Mesendoderm (in vitro differentiated cells): Measurements from ENCODE around the gene RPS4Y1.
A peak's percentile ranks its signal among the peaks of the same experiment; 100 is the strongest.

Experiments
- DNase-seq: peaks from one replicate; pipeline ENCODE4 v3.0.0; 2013
- H2AK5ac ChIP-seq: 2 replicates; pipeline ENCODE4 v1.6.1; 2013; ENCODE audit warnings: low read length, inconsistent platforms
- H2BK120ac ChIP-seq: 2 replicates; pipeline ENCODE4 v1.6.1; 2013; ENCODE audit warnings: low read depth, mild to moderate bottlenecking, low read length, moderate library complexity, mixed read lengths
- H2BK15ac ChIP-seq: replicated peaks from 2 replicates; pipeline ENCODE4 v1.6.1; 2013; ENCODE audit warnings: low read depth, mild to moderate bottlenecking, moderate library complexity
- H2BK5ac ChIP-seq: 2 replicates; pipeline ENCODE4 v1.6.1; 2013; ENCODE audit warnings: low read length, inconsistent platforms
- H3K18ac ChIP-seq: 2 replicates; pipeline ENCODE4 v1.6.1; 2013; ENCODE audit warnings: mild to moderate bottlenecking, low read length, mixed read lengths
- H3K23ac ChIP-seq: one replicate; pipeline ENCODE4 v1.6.1; 2013; ENCODE audit warnings: low read length
- H3K27ac ChIP-seq: 2 replicates; pipeline ENCODE4 v1.5.1; 2013; ENCODE audit warnings: low read depth, mild to moderate bottlenecking, inconsistent platforms, low read length, moderate library complexity
- H3K27me3 ChIP-seq: 2 replicates; pipeline ENCODE4 v1.6.1; 2013; ENCODE audit warnings: low read length, control low read depth, mild to moderate bottlenecking, inconsistent platforms; ENCODE audit not compliant: insufficient read depth, poor library complexity
- H3K36me3 ChIP-seq: 2 replicates; pipeline ENCODE4 v1.6.1; 2013; ENCODE audit warnings: low read length, inconsistent platforms; ENCODE audit not compliant: control insufficient read depth, insufficient read depth
- H3K4ac ChIP-seq: one replicate; pipeline ENCODE4 v1.6.1; 2013; ENCODE audit warnings: low read depth, mild to moderate bottlenecking, low read length, moderate library complexity
- H3K4me1 ChIP-seq: 2 replicates; pipeline ENCODE4 v1.6.1; 2013; ENCODE audit warnings: low read depth, low read length, inconsistent platforms; ENCODE audit not compliant: control insufficient read depth
- H3K4me2 ChIP-seq: 2 replicates; pipeline ENCODE4 v1.6.1; 2013; ENCODE audit warnings: low read length
- H3K4me3 ChIP-seq: 2 replicates; pipeline ENCODE4 v1.5.1; 2013; ENCODE audit warnings: mild to moderate bottlenecking, low read length
- H3K56ac ChIP-seq: one replicate; pipeline ENCODE4 v1.6.1; 2013; ENCODE audit warnings: low read length
- H3K79me1 ChIP-seq: 2 replicates; pipeline ENCODE4 v1.6.1; 2013; ENCODE audit warnings: low read length, inconsistent platforms
- H3K79me2 ChIP-seq: 2 replicates; pipeline ENCODE4 v1.6.1; 2013; ENCODE audit warnings: mild to moderate bottlenecking, low read length; ENCODE audit not compliant: control insufficient read depth, insufficient read depth
- H3K9ac ChIP-seq: 2 replicates; pipeline ENCODE4 v1.6.1; 2013; ENCODE audit warnings: low read length, inconsistent platforms
- H4K5ac ChIP-seq: one replicate; pipeline ENCODE4 v1.6.1; 2013; ENCODE audit warnings: low read length
- H4K8ac ChIP-seq: one replicate; pipeline ENCODE4 v1.6.1; 2013; ENCODE audit warnings: low read depth, mild to moderate bottlenecking, control low read depth, low read length, moderate library complexity
- WGBS: extraction: QIAGEN DNeasy Blood & Tissue Kit; methylation state at CpG from one replicate; pipeline ENCODE4 v1.1.7; 2013; ENCODE audit warnings: low lambda C conversion rate, missing lambda C conversion rate; ENCODE audit not compliant: insufficient coverage; ENCODE audit errors: extremely low coverage; 5-methylcytosine and 5-hydroxymethylcytosine counted together

The RPS4Y1 gene

GRCh38 chrY:2848384-2848783 lies 7.0 kb downstream of the RPS4Y1 start:
- no peak overlapping the region for H2AK5ac ChIP-seq
- no peak overlapping the region for H3K56ac ChIP-seq
- peaks cover 22% of the 10 kb centered on the region for H3K36me3 ChIP-seq
- no peak overlapping the region for H4K8ac ChIP-seq
- H3K18ac ChIP-seq: no peak overlapping the region
- H3K9ac ChIP-seq: no peak overlapping the region
- peaks cover 91% of the 10 kb centered on the region for H3K79me2 ChIP-seq
- H3K79me1 ChIP-seq: no peaks in the 10 kb centered on the region
- H3K4me1 ChIP-seq: peaks cover 2% of the 10 kb centered on the region
- DNase-seq: no peak
- no CpG with 5 or more reads among the region's 2 CpGs for WGBS
- no peak overlapping the region for H3K4ac ChIP-seq
- H3K27me3 ChIP-seq: no peaks in the 10 kb centered on the region
- no peak overlapping the region for H2BK5ac ChIP-seq
- H3K4me2 ChIP-seq: no peak overlapping the region
- no peak overlapping the region for H3K4me3 ChIP-seq
- no peak overlapping the region for H4K5ac ChIP-seq
- H2BK15ac ChIP-seq: no peak overlapping the region
- no peak overlapping the region for H3K27ac ChIP-seq
- no peak overlapping the region for H3K23ac ChIP-seq
- no peak overlapping the region for H2BK120ac ChIP-seq

DNA sequence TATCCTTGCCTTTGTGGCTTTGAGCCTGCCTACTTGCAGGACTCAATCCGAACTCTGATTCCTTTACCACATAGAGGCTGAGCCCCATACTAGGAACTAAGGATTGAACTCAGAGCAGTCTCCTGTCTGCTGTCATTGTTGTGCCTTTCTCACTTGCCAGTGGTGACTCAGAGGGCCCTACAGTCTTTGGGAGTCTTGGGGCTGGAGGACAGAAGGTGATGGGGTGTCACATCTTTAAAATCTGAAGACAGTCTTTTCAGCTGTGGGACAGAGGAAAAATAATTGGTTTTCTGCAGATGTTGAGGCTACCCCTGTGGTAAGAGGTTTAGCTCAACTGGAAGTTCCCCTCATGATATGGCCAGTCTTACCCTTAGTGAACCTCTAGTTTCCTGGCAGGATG lies 8.0 kb downstream of the RPS4Y1 start:
- no peak overlapping the region for H3K4ac ChIP-seq
- H4K8ac ChIP-seq: no peak overlapping the region
- H3K27me3 ChIP-seq: no peaks in the 10 kb centered on the region
- H3K18ac ChIP-seq: no peak overlapping the region
- H3K4me1 ChIP-seq: peaks cover 2% of the 10 kb centered on the region
- peaks cover 22% of the 10 kb centered on the region for H3K36me3 ChIP-seq
- no peak overlapping the region for H3K4me3 ChIP-seq
- no peak overlapping the region for H4K5ac ChIP-seq
- H3K79me2 ChIP-seq: peaks cover 86% of the 10 kb centered on the region
- no CpG with 5 or more reads among the region's 1 CpG for WGBS
- no peaks in the 10 kb centered on the region for H3K79me1 ChIP-seq
- H2AK5ac ChIP-seq: no peak overlapping the region
- H2BK15ac ChIP-seq: no peak overlapping the region
- H3K4me2 ChIP-seq: no peak overlapping the region
- H3K27ac ChIP-seq: no peak overlapping the region
- no peak overlapping the region for H2BK5ac ChIP-seq
- no peak overlapping the region for H2BK120ac ChIP-seq
- DNase-seq: no peak
- H3K23ac ChIP-seq: no peak overlapping the region
- no peak overlapping the region for H3K9ac ChIP-seq
- no peak overlapping the region for H3K56ac ChIP-seq

- Histone ChIP-seq H3K79me2 (peaks cover 69% of the 10 kb centered on the region), H3K23ac (no peak overlapping the region), H2BK5ac (no peak overlapping the region), H4K5ac (no peak overlapping the region), H3K79me1 (no peaks in the 10 kb centered on the region), H3K4me3 (no peak overlapping the region), H3K4ac (no peak overlapping the region), H3K4me1 (no peaks in the 10 kb centered on the region), H3K36me3 (peaks cover 10% of the 10 kb centered on the region), H2BK120ac (no peak overlapping the region), H3K4me2 (no peak overlapping the region), H3K27me3 (no peaks in the 10 kb centered on the region), H2AK5ac (no peak overlapping the region), H3K9ac (no peak overlapping the region), H2BK15ac (no peak overlapping the region), H3K56ac (no peak overlapping the region), H3K27ac (no peak overlapping the region), H3K18ac (no peak overlapping the region), H4K8ac (no peak overlapping the region)
- WGBS: no CpG with 5 or more reads among the region's 6 CpGs
- no peak for DNase-seq
These were observed 12.9 kb downstream of the RPS4Y1 start for GRCh38 chrY:2854145-2854774.

GRCh38 chrY:2857068-2857467 lies 15.7 kb downstream of the RPS4Y1 start:
- Histone ChIP-seq H2BK120ac (no peak overlapping the region), H3K4me1 (no peaks in the 10 kb centered on the region), H2BK15ac (no peak overlapping the region), H3K79me1 (no peaks in the 10 kb centered on the region), H3K36me3 (peaks cover 4% of the 10 kb centered on the region), H3K4me3 (no peak overlapping the region), H3K27me3 (no peaks in the 10 kb centered on the region), H2AK5ac (no peak overlapping the region), H3K4ac (no peak overlapping the region), H4K5ac (no peak overlapping the region), H3K79me2 (peaks cover 62% of the 10 kb centered on the region), H3K23ac (no peak overlapping the region), H2BK5ac (no peak overlapping the region), H4K8ac (no peak overlapping the region), H3K27ac (no peak overlapping the region), H3K4me2 (no peak overlapping the region), H3K9ac (no peak overlapping the region), H3K18ac (no peak overlapping the region), H3K56ac (no peak overlapping the region)
- no CpG with 5 or more reads among the region's 5 CpGs for WGBS
- DNase-seq: no peak

DNA sequence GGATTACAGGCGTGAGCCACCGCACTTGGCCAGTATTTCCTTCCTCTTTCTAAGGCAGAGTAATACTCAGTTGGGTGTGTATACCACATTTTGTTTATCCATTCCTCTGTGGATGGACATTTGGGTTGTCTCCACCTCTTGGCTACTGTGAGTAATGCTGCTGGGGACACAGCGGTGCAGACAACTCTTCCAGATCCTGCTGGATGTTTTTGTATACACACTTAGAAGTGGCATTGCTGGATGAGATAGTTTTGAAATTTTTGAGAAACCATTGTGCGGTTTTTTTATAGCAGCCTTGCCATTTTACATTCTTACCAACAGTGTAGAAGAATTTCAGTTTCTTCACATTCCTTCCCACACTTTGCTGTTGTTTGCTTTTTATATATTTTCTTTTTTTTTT lies 16.3 kb downstream of the RPS4Y1 start:
- Histone ChIP-seq H3K4me1 (no peaks in the 10 kb centered on the region), H3K56ac (no peak overlapping the region), H4K5ac (no peak overlapping the region), H2BK5ac (no peak overlapping the region), H3K27me3 (no peaks in the 10 kb centered on the region), H3K36me3 (peaks cover 4% of the 10 kb centered on the region), H3K18ac (no peak overlapping the region), H2BK120ac (no peak overlapping the region), H4K8ac (no peak overlapping the region), H3K4me2 (no peak overlapping the region), H3K4me3 (no peak overlapping the region), H3K27ac (no peak overlapping the region), H2AK5ac (no peak overlapping the region), H3K9ac (no peak overlapping the region), H3K79me2 (peaks cover 61% of the 10 kb centered on the region), H2BK15ac (no peak overlapping the region), H3K4ac (no peak overlapping the region), H3K23ac (no peak overlapping the region), H3K79me1 (no peaks in the 10 kb centered on the region)
- peak; percentile 39 for DNase-seq
- WGBS: no CpG with 5 or more reads among the region's 4 CpGs

- no peak overlapping the region for H3K27ac ChIP-seq
- H3K18ac ChIP-seq: no peak overlapping the region
- no peak overlapping the region for H3K4me3 ChIP-seq
- H4K5ac ChIP-seq: no peak overlapping the region
- no peak overlapping the region for H2BK120ac ChIP-seq
- H3K79me2 ChIP-seq: peaks cover 56% of the 10 kb centered on the region
- no CpG with 5 or more reads among the region's 4 CpGs for WGBS
- DNase-seq: no peak
- no peak overlapping the region for H2AK5ac ChIP-seq
- no peak overlapping the region for H3K4me2 ChIP-seq
- H3K27me3 ChIP-seq: no peaks in the 10 kb centered on the region
- H3K56ac ChIP-seq: no peak overlapping the region
- peaks cover 2% of the 10 kb centered on the region for H3K36me3 ChIP-seq
- no peaks in the 10 kb centered on the region for H3K4me1 ChIP-seq
- H4K8ac ChIP-seq: no peak overlapping the region
- H3K79me1 ChIP-seq: no peaks in the 10 kb centered on the region
- no peak overlapping the region for H2BK15ac ChIP-seq
- H2BK5ac ChIP-seq: no peak overlapping the region
- no peak overlapping the region for H3K23ac ChIP-seq
- no peak overlapping the region for H3K9ac ChIP-seq
- no peak overlapping the region for H3K4ac ChIP-seq
These were observed 18.4 kb downstream of the RPS4Y1 start for GRCh38 chrY:2859782-2860181.
